Spleen (tissue), 11 donors: ENCODE results near the gene ART1. TPM values are rescaled to one million over a fixed set of nuclear protein-coding genes. Genes with fewer than 3 reads are reported as not detected.

ENCODE experiments used
- DNase-seq: peaks from one replicate; pipeline ENCODE4 v3.0.0-alpha.2; 2020
- H3K27ac ChIP-seq, 8 donors: fragments of 200-600 bp; sonication (generic) in 7 of 8; 1 replicate in 4 of 8; 2 replicates in 4 of 8; pipeline versions ENCODE4 v1.5.0 to v1.8.0; 2016 to 2021; ENCODE audit warnings: inconsistent platforms in 4 of 8, mild to moderate bottlenecking in 4 of 8, moderate library complexity in 1 of 8
- H3K27me3 ChIP-seq, 7 donors: fragments of 200-600 bp; sonication (generic) in 6 of 7; replicated peaks in 1 of 7; 1 replicate in 4 of 7; 2 replicates in 3 of 7; pipeline versions ENCODE4 v1.5.0 to v1.8.0; 2016 to 2021; ENCODE audit warnings: inconsistent platforms in 3 of 7, mild to moderate bottlenecking in 1 of 7
- H3K36me3 ChIP-seq, 6 donors: fragments of 200-600 bp; sonication (generic) in 5 of 6; 1 replicate in 4 of 6; 2 replicates in 2 of 6; pipeline versions ENCODE4 v1.5.0 to v1.8.0; 2016 to 2021; ENCODE audit warnings: inconsistent platforms in 2 of 6
- H3K4me1 ChIP-seq, 6 donors: fragments of 200-600 bp; sonication (generic) in 5 of 6; 1 replicate in 3 of 6; 2 replicates in 3 of 6; pipeline versions ENCODE4 v1.5.0 to v1.8.0; 2016 to 2021; ENCODE audit warnings: inconsistent platforms in 3 of 6
- H3K4me3 ChIP-seq, 8 donors: fragments of 200-600 bp; sonication (generic) in 7 of 8; 1 replicate in 4 of 8; 2 replicates in 4 of 8; pipeline versions ENCODE4 v1.5.0 to v1.8.0; 2016 to 2021; ENCODE audit warnings: inconsistent platforms in 4 of 8, mild to moderate bottlenecking in 4 of 8, moderate library complexity in 2 of 8
- H3K9me3 ChIP-seq, 8 donors: fragments of 200-600 bp; sonication (generic) in 7 of 8; 1 replicate in 4 of 8; 2 replicates in 4 of 8; pipeline versions ENCODE4 v1.5.0 to v1.8.0; 2016 to 2021; ENCODE audit warnings: inconsistent platforms in 4 of 8
- POLR2A ChIP-seq, 3 donors: fragments of 450-650 bp; IDR thresholded peaks; one replicate each; pipeline ENCODE4 v1.5.1; 2017; ENCODE audit warnings: antibody characterized with exemption in 3 of 3, mild to moderate bottlenecking in 1 of 3
- POLR2AphosphoS5 ChIP-seq, 3 donors: sonication (generic); formaldehyde crosslinking; IDR thresholded peaks; one replicate each; pipeline ENCODE4 v1.5.1; 2017; ENCODE audit warnings: antibody characterized with exemption in 3 of 3
- WGBS, 5 donors: extraction: QIAGEN DNeasy Blood & Tissue Kit in 3 of 5; methylation state at CpG; one replicate each; pipeline versions ENCODE4 v1.1.5 to v1.1.7; 2013 to 2018; 5-methylcytosine and 5-hydroxymethylcytosine counted together
- intact Hi-C: fragments of 100-400 bp; cut with DNase I; formaldehyde crosslinking; loops from one replicate; pipeline ENCODE4 v1.15.0; 2023; ENCODE audit warnings: low total_unique reads
- polyA plus RNA-seq, 3 donors: library from polyadenylated mRNA; stranded (reverse); fragments of 200-250 nt; gene quantifications; one replicate each; pipeline ENCODE4 v1.2.1, GENCODE V29; 2013
- total RNA-seq, 7 donors: library from RNA; depleted of rRNA in 3 of 7; stranded (reverse); fragments of >200 nt in 3 of 7; fragmentation: NEBNext Ultra II Directional in 4 of 7; extraction: Animal tissue kit (Norgen Biotek cat#: 25700) in 4 of 7; gene quantifications; one replicate each; pipeline versions ENCODE4 v1.1.0 to v1.2.1, GENCODE V29; 2016 to 2021
- TF ChIP-seq, protein P1 (sequence below), 11 experiments: fragments of 200-600 bp in 7 of 11; fragments of 450-650 bp in 4 of 11; sonication (generic) in 4 of 11; IDR thresholded peaks in 8 of 11; conservative IDR thresholded peaks in 3 of 11; 1 replicate in 7 of 11; 2 replicates in 4 of 11; pipeline versions ENCODE4 v1.4.0 to v1.8.0; 2016 to 2021; ENCODE audit warnings: antibody characterized with exemption in 11 of 11, inconsistent platforms in 4 of 11, mild to moderate bottlenecking in 1 of 11
- donor health status: healthy with polysubstance abuse.
- donor health status: DM: no; HTN: no; CAD: no; lungs with moderate emphysema.
- donor health status: DM: no; HTN: no; CAD: no.
- donor health status: Bipolar disorder and iron deficiency.
- donor health status: healthy.
- donor health status: DM: no; HTN: no; CAD: no.
- donor health status: DM: yes; HTN: yes; CAD: no.

Gene ART1
- total and polyA plus RNA-seq, 10 donors, result not detected

DNA sequence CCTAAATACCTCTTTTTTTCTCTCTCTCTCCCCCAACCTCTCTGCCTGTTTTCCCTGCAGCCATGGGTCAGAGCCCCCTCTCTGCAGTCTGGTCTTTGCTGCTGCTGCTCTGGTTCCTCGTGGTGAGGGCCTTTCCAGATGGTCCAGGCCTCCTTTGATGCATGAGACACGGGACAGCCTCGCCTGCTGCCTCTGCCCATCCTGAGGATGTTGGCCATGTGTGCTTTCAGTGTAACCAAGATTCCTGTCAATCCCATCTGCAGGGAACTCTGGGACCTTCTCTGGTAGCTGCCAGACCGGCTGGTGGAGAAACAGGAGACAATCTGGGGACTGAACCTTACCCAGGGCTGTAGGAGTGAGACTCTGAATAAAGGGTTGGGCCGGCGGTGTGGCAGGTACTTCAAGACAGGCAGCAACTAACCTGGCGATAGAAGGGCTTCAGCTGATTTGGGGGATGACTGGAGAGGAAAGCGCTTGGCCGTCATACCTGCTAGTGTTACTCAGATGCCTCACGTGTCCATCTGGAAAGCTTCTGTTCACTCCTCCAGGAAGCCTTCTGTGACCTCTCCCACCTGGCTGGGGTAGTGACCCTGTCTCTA is 19.2 kb downstream of the ART1 start:
- H3K4me1 ChIP-seq, result no peaks in the 10 kb centered on the region
- TF ChIP-seq POLR2A (IDR thresholded peaks at IDR 0.05) (no peak), POLR2AphosphoS5 (IDR thresholded peaks at IDR 0.05) (no peak)
- TF ChIP-seq, protein P1, sequence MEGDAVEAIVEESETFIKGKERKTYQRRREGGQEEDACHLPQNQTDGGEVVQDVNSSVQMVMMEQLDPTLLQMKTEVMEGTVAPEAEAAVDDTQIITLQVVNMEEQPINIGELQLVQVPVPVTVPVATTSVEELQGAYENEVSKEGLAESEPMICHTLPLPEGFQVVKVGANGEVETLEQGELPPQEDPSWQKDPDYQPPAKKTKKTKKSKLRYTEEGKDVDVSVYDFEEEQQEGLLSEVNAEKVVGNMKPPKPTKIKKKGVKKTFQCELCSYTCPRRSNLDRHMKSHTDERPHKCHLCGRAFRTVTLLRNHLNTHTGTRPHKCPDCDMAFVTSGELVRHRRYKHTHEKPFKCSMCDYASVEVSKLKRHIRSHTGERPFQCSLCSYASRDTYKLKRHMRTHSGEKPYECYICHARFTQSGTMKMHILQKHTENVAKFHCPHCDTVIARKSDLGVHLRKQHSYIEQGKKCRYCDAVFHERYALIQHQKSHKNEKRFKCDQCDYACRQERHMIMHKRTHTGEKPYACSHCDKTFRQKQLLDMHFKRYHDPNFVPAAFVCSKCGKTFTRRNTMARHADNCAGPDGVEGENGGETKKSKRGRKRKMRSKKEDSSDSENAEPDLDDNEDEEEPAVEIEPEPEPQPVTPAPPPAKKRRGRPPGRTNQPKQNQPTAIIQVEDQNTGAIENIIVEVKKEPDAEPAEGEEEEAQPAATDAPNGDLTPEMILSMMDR (IDR thresholded peaks at IDR 0.05 in 8 of 11, conservative IDR thresholded peaks at IDR 0.05 in 3 of 11), result no peak
- H3K27ac ChIP-seq, result no peak overlapping the region
- 81 to 94% (median 90%) methylated on average over 10 of the region's 10 CpGs for WGBS, 5 donors
- peaks cover 0 to 54% (median 45%) of the 10 kb centered on the region in 6 donors for H3K36me3 ChIP-seq
- H3K9me3 ChIP-seq, result no peaks in the 10 kb centered on the region
- intact Hi-C loops, result no loop called here
- H3K27me3 ChIP-seq, result peaks cover 0 to 5% (median 0%) of the 10 kb centered on the region in 7 donors
- DNase-seq, result no peak
- no peak overlapping the region for H3K4me3 ChIP-seq

GRCh38 chr11:3665336-3666022 is 20.6 kb downstream of the ART1 start:
- Histone ChIP-seq H3K9me3 (no peaks in the 10 kb centered on the region), H3K4me3 (no peak overlapping the region), H3K36me3 (peaks cover 0 to 67% (median 59%) of the 10 kb centered on the region in 6 donors), H3K27me3 (no peaks in the 10 kb centered on the region), H3K27ac (no peak overlapping the region), H3K4me1 (no peaks in the 10 kb centered on the region)
- no peak for DNase-seq
- 81 to 95% (median 94%) methylated on average over 4 to 6 of the region's 6 CpGs for WGBS, 5 donors
- TF ChIP-seq POLR2A (IDR thresholded peaks at IDR 0.05), result no peak
- TF ChIP-seq, protein P1 (IDR thresholded peaks at IDR 0.05 in 8 of 11, conservative IDR thresholded peaks at IDR 0.05 in 3 of 11), result no peak
- TF ChIP-seq POLR2AphosphoS5 (IDR thresholded peaks at IDR 0.05), result no peak
- intact Hi-C loops, result no loop called here

DNA sequence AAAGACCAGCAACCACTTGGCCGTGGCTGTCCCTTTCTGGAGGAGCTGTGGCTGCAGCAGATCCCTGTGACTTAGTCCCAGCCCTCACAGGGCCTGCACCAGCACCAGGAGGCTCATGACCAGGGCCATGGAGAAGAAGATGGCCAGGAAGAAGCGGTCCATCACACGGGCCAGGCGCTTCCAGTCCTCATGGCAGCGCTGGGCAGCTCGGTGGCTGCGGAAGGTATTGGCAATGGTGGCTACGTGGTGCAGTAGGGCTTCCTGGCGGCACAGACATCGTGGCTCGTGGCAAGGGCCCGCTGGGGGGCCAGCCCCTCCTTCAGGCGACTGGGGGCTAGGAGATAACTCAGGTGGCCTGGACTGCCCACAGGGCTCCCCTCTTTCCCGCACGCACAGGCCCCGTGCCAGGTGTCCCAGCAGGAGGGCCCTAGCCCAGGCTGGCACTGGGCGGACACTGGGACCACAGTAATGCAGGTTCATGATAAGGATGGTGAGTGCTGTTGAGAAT is 21.1 kb downstream of the ART1 start:
- intact Hi-C loops, result no loop called here
- H3K27me3 ChIP-seq, result no peaks in the 10 kb centered on the region
- H3K4me1 ChIP-seq, result no peaks in the 10 kb centered on the region
- WGBS, 5 donors, result 89 to 93% (median 92%) methylated on average over 17 of the region's 17 CpGs
- peaks cover 0 to 73% (median 65%) of the 10 kb centered on the region in 6 donors for H3K36me3 ChIP-seq
- no peak for DNase-seq
- H3K27ac ChIP-seq, result no peak overlapping the region
- TF ChIP-seq POLR2AphosphoS5 (IDR thresholded peaks at IDR 0.05) (peak in 1 of 3 donors; percentile 30), POLR2A (IDR thresholded peaks at IDR 0.05) (no peak)
- H3K9me3 ChIP-seq, result no peaks in the 10 kb centered on the region
- H3K4me3 ChIP-seq, result no peak overlapping the region

DNA sequence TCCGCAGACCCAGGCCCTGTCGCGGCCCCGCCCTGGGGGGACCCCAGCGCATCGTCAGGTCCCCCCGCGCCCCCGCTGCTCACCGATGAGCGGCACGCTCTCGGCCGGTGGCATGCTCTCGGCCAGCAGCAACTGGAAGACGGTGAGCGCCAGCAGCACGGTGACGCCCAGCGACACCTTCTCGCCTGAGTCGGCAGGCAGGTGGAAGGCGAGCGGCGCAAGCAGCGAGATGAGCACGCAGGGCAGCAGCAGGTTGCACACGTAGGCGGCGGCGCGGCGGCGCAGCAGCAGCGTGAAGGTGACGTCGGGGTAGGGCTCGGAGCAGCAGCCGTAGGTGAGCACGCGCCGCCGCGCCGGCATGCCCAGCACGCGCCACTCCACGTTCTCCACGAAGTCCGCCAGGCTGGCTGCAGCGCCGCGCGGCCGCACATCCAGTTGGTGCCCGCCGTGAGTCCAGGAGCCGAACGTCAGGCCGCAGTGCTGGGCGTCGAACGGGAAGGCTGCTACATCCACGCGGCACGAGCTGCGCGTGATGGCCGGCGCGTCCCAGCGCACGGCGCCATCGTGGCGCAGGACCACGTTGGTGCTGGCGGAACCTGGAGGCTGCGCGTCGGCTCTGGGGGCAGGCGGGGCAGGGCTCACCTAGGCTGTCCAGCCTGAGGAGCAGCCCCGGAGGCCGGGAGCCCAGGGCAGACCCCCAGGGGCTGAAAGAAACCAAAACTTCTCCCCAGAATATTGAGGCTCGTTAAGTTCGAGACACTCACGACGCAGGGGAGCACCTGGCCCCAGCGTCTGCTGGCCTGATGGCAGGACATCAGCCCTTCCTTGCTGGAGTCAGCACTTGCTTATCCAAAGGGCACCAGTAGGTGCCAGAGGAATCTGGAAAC is 22.5 kb downstream of the ART1 start:
- no peak for DNase-seq
- peak in 1 of 3 donors; percentile 46 for TF ChIP-seq POLR2AphosphoS5 (IDR thresholded peaks at IDR 0.05)
- no peak for TF ChIP-seq POLR2A (IDR thresholded peaks at IDR 0.05)
- intact Hi-C loops, result no loop called here
- Histone ChIP-seq H3K27me3 (no peaks in the 10 kb centered on the region), H3K27ac (no peak overlapping the region), H3K4me1 (no peaks in the 10 kb centered on the region), H3K9me3 (no peaks in the 10 kb centered on the region), H3K36me3 (peaks cover 0 to 86% (median 75%) of the 10 kb centered on the region in 6 donors), H3K4me3 (no peak overlapping the region)
- 96 to 98% (median 97%) methylated on average over 45 to 89 of the region's 89 CpGs for WGBS, 5 donors
